Right cardiac atrium (tissue), 5 donors: ENCODE data around the gene PLPPR5. TPM values are rescaled to one million over a fixed set of nuclear protein-coding genes. Genes with fewer than 3 reads are reported as not detected.

Experiments
- ATAC-seq, 2 donors: fragments of 200-7000 bp; cut with Tn5 transposase; one replicate each; pipeline versions ENCODE4 v1.8.0 to v1.9.1; 2020; ENCODE audit warnings: moderate library complexity in 2 of 2, mild to moderate bottlenecking in 1 of 2
- DNase-seq, 3 donors: peaks; one replicate each; pipeline ENCODE4 v3.0.0-alpha.2; 2020
- H3K27ac ChIP-seq: one replicate; pipeline ENCODE4 v1.5.1; 2013; ENCODE audit warnings: mild to moderate bottlenecking, low read length, control low read depth, moderate library complexity
- H3K27me3 ChIP-seq: one replicate; pipeline ENCODE4 v1.6.1; 2013; ENCODE audit not compliant: control insufficient read depth, insufficient read depth
- H3K4me1 ChIP-seq: one replicate; pipeline ENCODE4 v1.6.1; 2013; ENCODE audit warnings: low read length; ENCODE audit not compliant: control insufficient read depth, insufficient read depth
- H3K4me3 ChIP-seq: one replicate; pipeline ENCODE4 v1.5.1; 2013; ENCODE audit warnings: low read length, control low read depth
- H3K9me3 ChIP-seq: one replicate; pipeline ENCODE4 v1.6.1; 2013; ENCODE audit warnings: low read length; ENCODE audit not compliant: control insufficient read depth
- WGBS: extraction: QIAGEN DNeasy Blood & Tissue Kit; methylation state at CpG from one replicate; pipeline ENCODE4 v1.1.7; 2013; 5-methylcytosine and 5-hydroxymethylcytosine counted together
- intact Hi-C, 4 donors: fragments of 100-400 bp; cut with DNase I; formaldehyde crosslinking; loops; one replicate each; pipeline versions ENCODE4 v1.11.0 to v1.14.0; 2022 to 2023
- polyA plus RNA-seq: library from polyadenylated mRNA; stranded (reverse); fragments of 200-250 nt; gene quantifications from one replicate; pipeline ENCODE4 v1.2.3, GENCODE V29; 2013
- total RNA-seq, 4 donors: library from RNA; stranded (reverse); fragmentation: NEBNext Ultra II Directional; extraction: Animal tissue kit (Norgen Biotek cat#: 25700); gene quantifications; one replicate each; pipeline ENCODE4 v1.2.1, GENCODE V29; 2021
- donor health status: healthy with polysubstance abuse.
- donor health status: DM: no; HTN: yes; CAD: no.
- donor health status: DM: no; HTN: no; CAD: no.
- donor health status: DM: no; HTN: yes; CAD: no; lungs with severe emphysema.
- donor health status: DM: yes; HTN: yes; CAD: no.

Gene PLPPR5
- total and polyA plus RNA-seq, 5 donors = not detected

- 73% methylated on average over 1 of the region's 1 CpG for WGBS
- Histone ChIP-seq H3K4me1 (no peaks in the 10 kb centered on the region), H3K4me3 (no peak overlapping the region), H3K27ac (no peak overlapping the region), H3K27me3 (no peaks in the 10 kb centered on the region), H3K9me3 (no peaks in the 10 kb centered on the region)
- DNase-seq (no peak), ATAC-seq (no peak)
- intact Hi-C loops = no loop called here
These were observed 85.5 kb downstream of the PLPPR5 start for GRCh38 chr1:98919211-98919610.

DNA sequence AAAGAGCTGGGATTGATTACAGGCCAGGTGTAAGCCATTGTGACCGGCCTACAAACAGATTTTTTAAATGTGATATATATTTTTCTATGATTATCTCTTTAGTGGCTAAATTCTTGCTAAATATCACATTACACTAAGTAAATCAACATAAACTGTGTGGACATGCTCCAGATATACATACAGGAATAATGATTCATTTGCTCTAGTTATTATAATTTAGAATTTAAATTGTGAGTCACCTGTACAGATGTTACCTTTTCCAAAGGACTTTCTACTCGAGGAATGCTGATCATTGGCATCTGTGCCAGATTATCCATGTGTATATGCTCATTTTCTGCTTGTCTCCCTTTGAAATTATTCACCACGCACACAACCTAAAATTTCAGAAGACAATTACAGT, 90.1 kb downstream of the PLPPR5 start:
- WGBS = 68% methylated on average over 3 of the region's 3 CpGs
- DNase-seq = no peak
- Histone ChIP-seq H3K27me3 (no peaks in the 10 kb centered on the region), H3K4me1 (no peaks in the 10 kb centered on the region), H3K27ac (no peak overlapping the region), H3K9me3 (no peaks in the 10 kb centered on the region), H3K4me3 (no peak overlapping the region)
- intact Hi-C loops = no loop called here
- no peak for ATAC-seq

GRCh38 chr1:98910827-98911226, 93.8 kb downstream of the PLPPR5 start:
- Histone ChIP-seq H3K27ac (no peak overlapping the region), H3K4me1 (no peaks in the 10 kb centered on the region), H3K4me3 (no peak overlapping the region), H3K27me3 (no peaks in the 10 kb centered on the region), H3K9me3 (no peaks in the 10 kb centered on the region)
- intact Hi-C loops = no loop called here
- no peak for DNase-seq
- 80% methylated on average over 2 of the region's 2 CpGs for WGBS
- no peak for ATAC-seq

GRCh38 chr1:98908980-98909379, 95.7 kb downstream of the PLPPR5 start:
- H3K27ac ChIP-seq = no peak overlapping the region
- no peaks in the 10 kb centered on the region for H3K4me1 ChIP-seq
- ATAC-seq (no peak), DNase-seq (no peak)
- H3K4me3 ChIP-seq = no peak overlapping the region
- intact Hi-C loops = no loop called here
- no peaks in the 10 kb centered on the region for H3K9me3 ChIP-seq
- H3K27me3 ChIP-seq = no peaks in the 10 kb centered on the region
- 100% methylated on average over 1 of the region's 1 CpG for WGBS

GRCh38 chr1:98906809-98907208, 97.9 kb downstream of the PLPPR5 start:
- Histone ChIP-seq H3K4me3 (no peak overlapping the region), H3K27me3 (no peaks in the 10 kb centered on the region), H3K4me1 (no peaks in the 10 kb centered on the region), H3K27ac (no peak overlapping the region), H3K9me3 (no peaks in the 10 kb centered on the region)
- DNase-seq = no peak
- 68% methylated on average over 2 of the region's 2 CpGs for WGBS
- ATAC-seq = no peak
- intact Hi-C loops = no loop called here

DNA sequence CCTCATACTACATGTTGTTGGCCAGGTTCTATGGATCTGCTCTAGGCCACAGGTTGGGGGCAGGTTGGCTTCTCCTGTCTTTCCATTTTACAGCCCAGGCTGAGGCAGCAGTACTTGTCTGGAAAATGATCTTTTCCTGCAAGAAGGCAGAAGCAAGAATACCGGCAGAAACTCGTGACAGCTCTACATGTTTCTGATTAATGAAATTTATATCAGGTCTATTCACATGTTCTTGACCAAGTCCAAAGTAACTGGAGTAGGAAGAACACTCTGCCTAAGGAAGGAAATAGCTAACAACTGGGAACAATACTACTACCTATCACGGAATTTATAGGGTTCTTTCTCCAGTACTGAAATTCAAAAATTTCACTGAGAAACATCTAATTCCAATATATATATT, 98.3 kb downstream of the PLPPR5 start:
- no peaks in the 10 kb centered on the region for H3K27me3 ChIP-seq
- intact Hi-C loops = no loop called here
- no peaks in the 10 kb centered on the region for H3K9me3 ChIP-seq
- no peaks in the 10 kb centered on the region for H3K4me1 ChIP-seq
- no peak overlapping the region for H3K27ac ChIP-seq
- H3K4me3 ChIP-seq = no peak overlapping the region
- no peak for ATAC-seq
- WGBS = 78% methylated on average over 3 of the region's 3 CpGs
- no peak for DNase-seq

- Histone ChIP-seq H3K27ac (no peak overlapping the region), H3K4me1 (no peaks in the 10 kb centered on the region), H3K4me3 (no peak overlapping the region), H3K27me3 (no peaks in the 10 kb centered on the region), H3K9me3 (no peaks in the 10 kb centered on the region)
- ATAC-seq = no peak
- no peak for DNase-seq
- intact Hi-C loops = no loop called here
- 79% methylated on average over 4 of the region's 4 CpGs for WGBS
These were observed 100.0 kb downstream of the PLPPR5 start for GRCh38 chr1:98904684-98905083.

GRCh38 chr1:98903726-98904125, 100.9 kb downstream of the PLPPR5 start:
- ATAC-seq = no peak
- DNase-seq = no peak
- Histone ChIP-seq H3K4me1 (no peaks in the 10 kb centered on the region), H3K27ac (no peak overlapping the region), H3K9me3 (no peaks in the 10 kb centered on the region), H3K4me3 (no peak overlapping the region), H3K27me3 (no peaks in the 10 kb centered on the region)
- intact Hi-C loops = no loop called here
- 67% methylated on average over 1 of the region's 1 CpG for WGBS

DNA sequence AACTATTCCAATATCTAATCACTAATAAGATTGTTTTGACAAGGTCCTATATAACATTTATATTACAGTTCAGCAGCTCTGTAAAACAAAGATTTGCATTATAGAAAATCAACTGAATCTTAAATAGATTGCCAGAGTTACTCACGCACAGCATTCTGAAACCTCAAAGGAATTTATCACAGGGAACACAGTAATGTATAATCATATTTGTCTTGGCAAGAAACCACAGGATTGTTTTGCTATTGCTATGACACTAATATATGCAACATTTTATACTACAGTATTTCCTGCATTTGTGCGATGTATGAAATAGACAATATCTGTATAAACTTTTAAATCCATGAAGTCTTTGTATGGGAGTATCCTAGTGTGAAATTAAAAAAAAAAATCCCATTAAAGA, 101.4 kb downstream of the PLPPR5 start:
- H3K4me3 ChIP-seq = no peak overlapping the region
- no peaks in the 10 kb centered on the region for H3K9me3 ChIP-seq
- H3K4me1 ChIP-seq = no peaks in the 10 kb centered on the region
- intact Hi-C loops = no loop called here
- DNase-seq (no peak), ATAC-seq (no peak)
- no peaks in the 10 kb centered on the region for H3K27me3 ChIP-seq
- 43% methylated on average over 2 of the region's 2 CpGs for WGBS
- no peak overlapping the region for H3K27ac ChIP-seq

GRCh38 chr1:98898940-98899339, 105.7 kb downstream of the PLPPR5 start:
- H3K9me3 ChIP-seq = no peaks in the 10 kb centered on the region

GRCh38 chr1:98897479-98897878, 107.2 kb downstream of the PLPPR5 start:
- H3K9me3 ChIP-seq = no peaks in the 10 kb centered on the region
- no peak overlapping the region for H3K4me3 ChIP-seq
- no peaks in the 10 kb centered on the region for H3K27me3 ChIP-seq
- ATAC-seq = no peak
- 85% methylated on average over 2 of the region's 2 CpGs for WGBS
- H3K4me1 ChIP-seq = no peaks in the 10 kb centered on the region
- H3K27ac ChIP-seq = no peak overlapping the region
- DNase-seq = no peak
- intact Hi-C loops = no loop called here

More at GRCh38 chr1:98898940-98899339, 105.7 kb downstream of the PLPPR5 start:
- WGBS = 76% methylated on average over 2 of the region's 2 CpGs
- ATAC-seq = no peak
- no peak for DNase-seq
- intact Hi-C loops = no loop called here
- Histone ChIP-seq H3K27me3 (no peaks in the 10 kb centered on the region), H3K27ac (no peak overlapping the region), H3K4me3 (no peak overlapping the region), H3K4me1 (no peaks in the 10 kb centered on the region)

GRCh38 chr1:98896711-98897445, 107.8 kb downstream of the PLPPR5 start:
- Histone ChIP-seq H3K4me3 (no peak overlapping the region), H3K4me1 (no peaks in the 10 kb centered on the region), H3K9me3 (no peaks in the 10 kb centered on the region), H3K27me3 (no peaks in the 10 kb centered on the region), H3K27ac (no peak overlapping the region)
- no peak for ATAC-seq
- 94% methylated on average over 6 of the region's 6 CpGs for whole genome bisulfite sequencing
- no peak for DNase-seq
- intact Hi-C loops = no loop called here
